Stimulated activated memory B cell treated with anti-CD40 and anti-IgM and Interleukin-4, amounts not matched to agents 10 μg/mL and 1 μg/mL and 100 μg/mL, for 72 hours (primary cell): ENCODE results near the gene PRSS21.

Source experiments
- ATAC-seq: fragments of 150-1000 bp; cut with Tn5 transposase; 2 replicates; pipeline ENCODE4 v1.10.0; 2021
- H3K27ac Mint-ChIP-seq: one replicate; pipeline ENCODE4 v1.8.0; 2022; ENCODE audit warnings: mild to moderate bottlenecking, mixed read lengths
- H3K27me3 Mint-ChIP-seq: one replicate; pipeline ENCODE4 v1.8.0; 2022; ENCODE audit warnings: mixed read lengths
- H3K36me3 Mint-ChIP-seq: one replicate; pipeline ENCODE4 v1.8.0; 2022; ENCODE audit warnings: mixed read lengths
- H3K4me1 Mint-ChIP-seq: one replicate; pipeline ENCODE4 v1.8.0; 2022; ENCODE audit warnings: mixed read lengths
- H3K4me3 Mint-ChIP-seq: one replicate; pipeline ENCODE4 v1.8.0; 2022; ENCODE audit warnings: mild to moderate bottlenecking, moderate library complexity, mixed read lengths
- H3K9me3 Mint-ChIP-seq: one replicate; pipeline ENCODE4 v1.8.0; 2022; ENCODE audit warnings: mixed read lengths

Gene PRSS21

DNA sequence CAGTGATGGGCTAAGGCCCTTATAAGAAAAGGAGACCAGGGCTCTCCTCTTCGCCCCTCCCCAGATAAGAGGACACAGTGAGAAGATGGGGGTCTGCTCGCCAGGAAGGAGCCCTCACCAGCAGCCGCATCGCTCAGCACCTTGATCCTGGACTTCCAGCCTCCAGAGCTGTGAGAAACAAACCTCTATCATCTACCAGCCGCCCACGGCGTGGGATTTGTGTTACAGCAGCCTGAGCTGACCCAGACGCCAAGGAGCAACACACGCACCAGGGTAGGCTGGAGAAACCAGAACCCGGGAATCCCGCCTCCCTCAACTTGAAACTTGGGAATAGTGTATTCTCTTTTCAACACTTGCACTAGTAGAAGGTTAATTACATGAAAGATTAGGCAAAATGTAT, 8.9 kb downstream of the PRSS21 start:
- peaks cover 67% of the 10 kb centered on the region for H3K27me3 Mint-ChIP-seq
- ATAC-seq: no peak
- no peaks in the 10 kb centered on the region for H3K4me1 Mint-ChIP-seq
- no peaks in the 10 kb centered on the region for H3K36me3 Mint-ChIP-seq
- no peak overlapping the region for H3K27ac Mint-ChIP-seq
- H3K9me3 Mint-ChIP-seq: no peaks in the 10 kb centered on the region
- no peak overlapping the region for H3K4me3 Mint-ChIP-seq

DNA sequence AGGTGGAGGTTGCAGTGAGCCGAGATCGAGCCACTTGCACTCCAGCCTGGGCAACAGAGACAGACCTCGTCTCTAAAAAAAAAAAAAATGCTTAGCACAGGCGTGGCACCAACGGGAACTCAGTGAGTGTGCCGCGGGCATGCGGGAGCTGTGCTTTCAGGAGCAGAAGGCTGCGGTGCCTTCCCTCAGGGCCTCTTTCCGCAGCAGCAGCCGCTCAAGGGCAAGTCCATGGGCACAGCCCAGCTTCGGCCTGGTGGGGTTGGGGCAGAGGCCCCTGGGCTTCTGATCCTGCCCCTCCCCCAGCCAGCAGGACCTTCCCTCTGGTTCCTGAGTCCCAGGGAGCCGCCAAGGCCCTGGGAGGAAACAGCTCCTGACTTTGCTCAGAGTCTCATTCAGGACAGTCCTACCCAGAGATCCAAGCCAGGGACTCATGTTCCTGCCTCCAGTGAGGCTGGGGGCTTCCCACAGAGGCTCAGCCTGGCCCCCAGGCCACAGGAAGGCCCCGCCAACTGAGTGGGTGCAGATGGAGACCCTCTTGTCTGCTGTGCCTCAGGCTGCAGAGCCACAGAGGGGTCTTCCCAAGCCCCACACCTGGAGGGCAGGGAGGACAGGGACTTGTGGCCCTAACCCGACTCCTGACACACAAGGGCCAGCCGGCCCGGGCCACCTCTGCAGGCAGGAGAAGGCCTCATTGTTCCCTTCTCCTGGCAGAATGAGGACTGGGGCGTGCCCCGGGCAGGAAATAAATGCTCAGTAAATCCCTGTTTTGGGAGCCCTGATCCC, 9.7 kb downstream of the PRSS21 start:
- Mint-ChIP-seq H3K4me1 (no peaks in the 10 kb centered on the region), H3K27ac (no peak overlapping the region), H3K36me3 (no peaks in the 10 kb centered on the region), H3K4me3 (no peak overlapping the region), H3K9me3 (no peaks in the 10 kb centered on the region), H3K27me3 (peaks cover 67% of the 10 kb centered on the region)
- ATAC-seq: no peak

DNA sequence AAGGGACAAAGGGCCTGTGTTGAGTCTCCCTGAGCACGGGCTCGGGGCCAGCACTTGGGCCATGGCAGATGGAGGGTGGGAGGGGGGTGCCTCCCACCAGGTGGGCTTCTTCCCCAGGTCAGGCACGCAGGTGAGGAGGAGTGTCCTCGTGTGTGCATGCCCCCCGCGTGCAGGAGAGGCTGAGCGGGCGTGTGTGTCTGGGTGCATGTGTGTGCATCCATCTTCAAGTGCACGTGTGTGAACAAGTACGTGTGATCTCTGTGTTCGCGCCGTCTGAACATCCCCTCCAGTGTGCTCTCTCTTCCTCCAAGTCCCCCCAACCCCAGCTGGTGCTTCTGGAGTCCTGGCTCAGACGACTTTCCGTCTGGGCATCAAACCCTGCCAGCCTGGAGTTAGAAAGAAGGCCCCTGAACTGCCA, 10.3 kb downstream of the PRSS21 start:
- Mint-ChIP-seq H3K27ac (no peak overlapping the region), H3K4me3 (no peak overlapping the region), H3K27me3 (peaks cover 68% of the 10 kb centered on the region), H3K36me3 (no peaks in the 10 kb centered on the region), H3K4me1 (no peaks in the 10 kb centered on the region), H3K9me3 (no peaks in the 10 kb centered on the region)
- ATAC-seq: no peak

DNA sequence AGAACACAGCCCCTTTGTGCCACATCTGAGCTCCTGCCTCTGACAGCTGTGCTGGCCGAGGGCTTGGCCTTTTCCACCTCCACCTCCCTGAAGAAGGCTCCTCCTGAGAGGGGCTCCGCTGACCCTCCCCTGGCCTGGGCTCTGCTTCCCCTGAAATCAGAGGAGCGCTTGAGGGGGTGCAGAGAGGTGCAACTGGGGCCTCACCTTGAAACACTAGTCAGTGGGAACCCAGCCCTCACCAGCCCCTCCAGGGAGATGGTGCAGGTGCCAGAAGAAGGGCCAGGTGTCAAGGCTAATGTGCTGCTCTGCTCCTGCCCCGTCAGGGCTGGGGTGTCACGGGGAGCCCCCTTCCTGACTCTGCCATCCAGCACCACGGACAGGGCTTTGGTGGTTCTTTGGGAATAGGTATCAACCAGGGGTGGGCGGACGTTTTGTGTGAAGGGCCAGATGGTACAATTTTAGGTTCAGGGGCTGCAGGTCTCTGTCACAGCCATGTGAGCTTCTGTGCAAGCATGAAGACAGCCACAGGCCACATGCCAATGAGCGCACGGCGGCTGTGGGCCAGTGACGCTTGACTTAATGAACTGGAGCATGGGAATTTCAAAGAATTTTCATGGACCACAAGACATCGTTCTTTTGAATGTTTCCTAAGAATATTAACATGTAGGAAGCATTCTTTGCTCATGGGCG, 10.9 kb downstream of the PRSS21 start:
- Mint-ChIP-seq H3K27me3 (peaks cover 74% of the 10 kb centered on the region), H3K4me3 (no peak overlapping the region), H3K4me1 (no peaks in the 10 kb centered on the region), H3K27ac (no peak overlapping the region), H3K9me3 (no peaks in the 10 kb centered on the region), H3K36me3 (no peaks in the 10 kb centered on the region)
- no peak for ATAC-seq

DNA sequence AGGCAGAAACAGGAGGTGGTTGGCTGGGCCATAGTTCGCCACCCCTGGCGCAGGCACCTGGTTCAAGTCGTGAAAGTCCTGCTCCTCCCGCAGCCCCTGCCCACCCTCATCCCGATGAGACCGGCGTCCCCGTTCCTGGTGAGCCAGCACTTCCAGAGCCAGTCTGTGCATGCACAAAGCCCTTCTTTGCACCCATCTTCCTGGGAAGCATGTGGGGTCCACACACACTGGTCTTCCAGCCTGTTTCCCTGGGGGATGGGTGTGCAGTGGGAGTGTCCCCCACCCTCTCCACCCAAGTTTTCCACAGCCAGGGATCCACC, 11.4 kb downstream of the PRSS21 start:
- H3K4me1 Mint-ChIP-seq: no peaks in the 10 kb centered on the region
- ATAC-seq: no peak
- peaks cover 75% of the 10 kb centered on the region for H3K27me3 Mint-ChIP-seq
- H3K27ac Mint-ChIP-seq: no peak overlapping the region
- H3K36me3 Mint-ChIP-seq: no peaks in the 10 kb centered on the region
- H3K4me3 Mint-ChIP-seq: no peak overlapping the region
- H3K9me3 Mint-ChIP-seq: no peaks in the 10 kb centered on the region

DNA sequence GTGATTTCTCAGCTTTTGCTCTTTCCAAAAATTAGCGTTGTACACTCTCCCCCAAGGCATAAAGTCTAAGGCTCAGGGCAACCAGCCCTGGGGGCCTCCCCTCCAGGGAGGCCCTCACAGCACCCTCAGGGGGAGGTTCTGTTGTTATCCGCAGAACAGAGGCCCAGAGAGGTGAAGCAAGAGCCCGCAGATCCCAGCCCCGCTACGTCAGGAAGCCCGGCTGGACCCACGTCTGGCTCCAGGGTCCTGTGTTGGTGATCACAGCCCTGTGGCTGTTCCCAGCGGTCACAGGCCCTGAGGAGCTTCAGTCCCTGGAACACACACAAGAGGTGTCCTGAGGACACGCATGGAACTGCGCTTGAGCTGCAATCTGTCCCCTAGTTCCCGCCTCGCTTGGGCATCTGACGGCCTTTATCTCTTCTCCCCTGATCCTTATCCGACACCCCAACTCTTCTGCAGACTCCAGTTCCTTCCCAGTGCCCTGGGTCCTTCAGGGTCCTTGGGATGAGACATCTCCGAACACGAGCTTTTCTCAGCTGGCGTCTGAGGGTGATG, 11.9 kb downstream of the PRSS21 start:
- Mint-ChIP-seq H3K4me3 (no peak overlapping the region), H3K36me3 (no peaks in the 10 kb centered on the region), H3K4me1 (no peaks in the 10 kb centered on the region), H3K27me3 (peaks cover 75% of the 10 kb centered on the region), H3K27ac (no peak overlapping the region), H3K9me3 (no peaks in the 10 kb centered on the region)
- ATAC-seq: no peak

DNA sequence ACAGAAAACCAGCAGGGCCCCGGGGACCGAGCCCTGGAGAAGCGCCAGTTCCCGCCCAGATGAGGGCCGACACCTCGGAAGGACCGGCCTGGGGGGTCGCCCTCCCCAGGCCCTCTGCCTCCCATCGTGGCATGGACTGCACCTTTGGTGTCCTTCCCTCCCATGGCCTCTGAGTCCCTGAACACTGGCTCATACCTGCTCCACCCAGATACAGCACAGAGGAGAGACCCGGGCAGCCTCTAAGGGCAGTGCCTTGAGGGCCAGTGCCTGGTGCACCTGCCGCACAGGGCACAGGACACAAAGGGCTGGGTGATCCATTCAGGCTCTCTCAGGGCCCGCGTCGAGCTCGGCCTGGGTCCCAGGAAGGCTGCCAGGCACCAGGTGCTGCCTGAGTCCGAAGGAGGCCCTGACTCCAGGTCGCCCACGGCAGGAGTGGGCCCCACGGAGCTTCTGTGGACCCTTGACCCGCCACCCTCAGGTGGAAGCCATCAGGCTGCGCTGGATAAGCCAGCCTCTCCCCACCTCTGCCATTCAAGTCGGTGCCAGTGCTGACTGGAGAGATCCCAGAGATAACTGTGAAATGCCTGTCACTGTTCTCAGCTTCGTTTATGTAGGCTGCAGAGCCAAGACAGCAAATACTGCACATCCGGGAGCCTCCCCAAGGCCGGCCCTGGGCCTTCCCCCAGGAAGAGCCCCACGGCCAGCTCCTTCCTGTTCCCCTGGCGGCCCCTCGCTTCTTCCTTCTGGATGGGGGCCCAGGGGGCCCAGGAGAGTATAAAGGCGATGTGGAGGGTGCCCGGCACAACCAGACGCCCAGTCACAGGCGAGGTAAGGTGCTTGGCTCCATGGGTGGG, 12.7 kb downstream of the PRSS21 start, which contains the start of gene ZG16B:
Gene ZG16B, plus strand, starts transcription at position 803 of the 854 bp plus-strand sequence. CDS start 139 bp downstream, outside the sequence.
- Mint-ChIP-seq H3K27me3 (peaks cover 81% of the 10 kb centered on the region), H3K4me1 (no peaks in the 10 kb centered on the region), H3K4me3 (no peak within 1 kb of the TSS), H3K27ac (no peak within 1 kb of the TSS), H3K36me3 (no peaks in the 10 kb centered on the region), H3K9me3 (no peaks in the 10 kb centered on the region)
- peak; percentile 29 for ATAC-seq

DNA sequence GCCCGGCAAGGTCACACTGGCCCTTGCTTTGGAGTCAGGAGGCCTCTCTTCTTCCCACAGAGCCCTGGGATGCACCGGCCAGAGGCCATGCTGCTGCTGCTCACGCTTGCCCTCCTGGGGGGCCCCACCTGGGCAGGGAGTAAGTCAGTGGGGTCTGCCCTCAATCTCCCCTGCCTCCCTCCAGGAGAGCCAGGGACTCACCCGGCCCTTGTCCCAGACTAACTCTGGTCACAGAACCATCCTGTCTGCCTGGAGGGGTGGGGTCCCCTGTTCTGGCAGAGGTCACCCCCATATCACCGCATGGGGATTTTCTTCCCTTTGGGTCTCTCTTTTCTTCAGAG, 13.3 kb downstream of the PRSS21 start:
- Mint-ChIP-seq H3K27me3 (peaks cover 83% of the 10 kb centered on the region), H3K27ac (no peak overlapping the region), H3K4me1 (no peaks in the 10 kb centered on the region), H3K4me3 (no peak overlapping the region), H3K36me3 (no peaks in the 10 kb centered on the region), H3K9me3 (no peaks in the 10 kb centered on the region)
- ATAC-seq: no peak

DNA sequence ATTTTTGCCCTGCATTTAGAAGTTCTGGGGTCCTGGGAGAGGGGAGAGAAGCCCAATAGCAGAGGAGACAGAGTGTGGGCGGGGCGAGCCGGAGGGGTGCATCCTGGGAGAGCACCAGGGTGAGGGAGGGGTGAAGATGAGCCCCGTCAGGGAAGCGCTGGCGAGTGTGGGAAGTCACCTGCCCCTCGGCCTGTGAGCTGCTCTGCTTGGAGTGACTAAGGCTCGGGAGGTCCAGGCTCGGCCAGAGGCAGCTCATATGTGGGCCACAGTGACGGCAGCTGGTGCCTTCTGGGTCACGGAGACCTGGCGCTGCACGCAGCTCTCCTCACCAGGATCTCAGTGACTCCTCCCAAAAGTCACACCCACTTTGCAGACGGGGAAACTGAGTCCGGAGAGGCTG, 14.2 kb downstream of the PRSS21 start:
- no peak for ATAC-seq
- Mint-ChIP-seq H3K9me3 (no peaks in the 10 kb centered on the region), H3K4me1 (no peaks in the 10 kb centered on the region), H3K27ac (no peak overlapping the region), H3K36me3 (no peaks in the 10 kb centered on the region), H3K4me3 (no peak overlapping the region), H3K27me3 (peaks cover 83% of the 10 kb centered on the region)

DNA sequence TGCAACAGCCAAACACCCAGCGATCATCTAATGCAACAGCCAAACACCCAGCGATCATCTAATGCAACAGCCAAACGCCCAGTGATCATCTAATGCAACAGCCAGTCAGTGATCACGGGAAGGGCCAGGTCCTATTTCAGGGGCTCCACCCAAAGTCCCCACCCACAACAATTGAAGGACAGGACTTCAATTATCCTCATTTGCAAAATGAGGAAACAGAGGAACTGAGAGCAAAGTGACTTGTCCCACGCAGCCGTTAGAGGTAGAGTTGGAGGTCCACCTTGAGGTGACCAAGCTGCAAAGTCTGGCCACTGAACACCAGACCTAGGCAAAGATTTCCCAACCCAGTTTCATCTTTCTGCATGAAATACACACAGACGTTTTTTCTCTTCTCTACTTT, 16.7 kb downstream of the PRSS21 start:
- ATAC-seq: no peak
- Mint-ChIP-seq H3K9me3 (no peaks in the 10 kb centered on the region), H3K27ac (no peak overlapping the region), H3K4me3 (no peak overlapping the region), H3K36me3 (no peaks in the 10 kb centered on the region), H3K27me3 (peaks cover 88% of the 10 kb centered on the region), H3K4me1 (no peaks in the 10 kb centered on the region)

DNA sequence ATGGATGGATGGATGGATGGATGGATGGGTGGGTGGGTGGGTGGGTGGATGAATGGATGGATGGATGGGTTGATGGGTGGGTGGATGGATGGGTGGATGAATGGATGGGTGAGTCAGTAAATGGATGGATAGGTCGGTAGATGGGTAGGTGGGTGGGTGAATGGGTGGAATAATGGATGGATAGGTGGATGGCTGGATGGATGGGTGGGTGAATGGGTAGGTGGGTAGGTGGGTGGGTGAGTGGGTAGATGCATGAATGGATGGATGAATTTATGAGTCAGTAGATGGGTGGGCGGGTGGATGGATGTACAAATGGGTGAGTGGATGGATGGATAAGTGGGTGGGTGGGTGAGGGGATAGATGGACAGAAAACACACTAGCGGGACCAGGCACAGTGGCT, 17.9 kb downstream of the PRSS21 start:
- no peak overlapping the region for H3K27ac Mint-ChIP-seq
- no peaks in the 10 kb centered on the region for H3K9me3 Mint-ChIP-seq
- H3K36me3 Mint-ChIP-seq: no peaks in the 10 kb centered on the region
- no peak overlapping the region for H3K4me3 Mint-ChIP-seq
- H3K4me1 Mint-ChIP-seq: no peaks in the 10 kb centered on the region
- ATAC-seq: no peak
- peaks cover 76% of the 10 kb centered on the region for H3K27me3 Mint-ChIP-seq

DNA sequence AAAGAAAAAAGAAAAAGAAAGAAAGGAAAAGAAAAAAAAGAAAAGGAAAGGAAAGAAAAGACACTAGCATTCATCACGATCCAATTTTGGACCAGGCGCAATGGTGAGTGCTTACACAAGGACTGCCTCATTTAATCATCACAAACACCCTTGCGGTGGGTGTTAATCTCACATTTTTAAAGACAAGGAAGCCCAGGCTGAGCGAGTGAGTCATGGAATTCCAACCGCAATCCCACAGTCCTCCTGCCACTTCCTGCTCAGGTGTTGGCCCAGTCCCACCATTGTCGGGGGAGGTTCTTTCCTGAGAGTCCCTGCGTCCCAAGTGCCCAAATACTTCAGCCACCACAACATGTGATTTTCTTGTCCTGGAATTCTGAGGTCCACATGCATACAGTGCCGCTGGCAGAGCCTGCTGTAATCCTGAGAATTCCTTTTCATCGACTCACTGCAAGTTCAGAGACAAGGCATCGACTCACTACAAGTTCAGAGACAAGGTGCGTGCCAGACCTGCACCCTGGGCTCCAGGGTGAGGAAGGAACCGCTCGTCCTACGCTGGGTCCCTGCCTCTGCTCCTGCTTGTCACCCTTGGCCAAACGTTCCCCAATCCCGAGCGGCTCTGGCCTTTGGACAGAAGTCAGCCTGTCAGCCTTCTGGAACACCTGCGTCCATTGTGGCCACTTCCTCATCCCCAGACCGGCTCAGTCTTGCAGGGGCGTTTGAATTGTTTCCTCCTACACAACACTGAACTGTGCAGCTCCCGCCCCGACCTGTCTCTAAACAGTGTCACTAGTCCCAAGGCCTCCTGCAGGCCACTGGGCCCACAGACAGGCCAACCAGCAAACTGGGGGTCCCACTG, 18.8 kb downstream of the PRSS21 start:
- no peak overlapping the region for H3K27ac Mint-ChIP-seq
- no peaks in the 10 kb centered on the region for H3K4me1 Mint-ChIP-seq
- H3K9me3 Mint-ChIP-seq: no peaks in the 10 kb centered on the region
- H3K4me3 Mint-ChIP-seq: no peak overlapping the region
- no peak for ATAC-seq
- H3K36me3 Mint-ChIP-seq: no peaks in the 10 kb centered on the region
- H3K27me3 Mint-ChIP-seq: peaks cover 67% of the 10 kb centered on the region

DNA sequence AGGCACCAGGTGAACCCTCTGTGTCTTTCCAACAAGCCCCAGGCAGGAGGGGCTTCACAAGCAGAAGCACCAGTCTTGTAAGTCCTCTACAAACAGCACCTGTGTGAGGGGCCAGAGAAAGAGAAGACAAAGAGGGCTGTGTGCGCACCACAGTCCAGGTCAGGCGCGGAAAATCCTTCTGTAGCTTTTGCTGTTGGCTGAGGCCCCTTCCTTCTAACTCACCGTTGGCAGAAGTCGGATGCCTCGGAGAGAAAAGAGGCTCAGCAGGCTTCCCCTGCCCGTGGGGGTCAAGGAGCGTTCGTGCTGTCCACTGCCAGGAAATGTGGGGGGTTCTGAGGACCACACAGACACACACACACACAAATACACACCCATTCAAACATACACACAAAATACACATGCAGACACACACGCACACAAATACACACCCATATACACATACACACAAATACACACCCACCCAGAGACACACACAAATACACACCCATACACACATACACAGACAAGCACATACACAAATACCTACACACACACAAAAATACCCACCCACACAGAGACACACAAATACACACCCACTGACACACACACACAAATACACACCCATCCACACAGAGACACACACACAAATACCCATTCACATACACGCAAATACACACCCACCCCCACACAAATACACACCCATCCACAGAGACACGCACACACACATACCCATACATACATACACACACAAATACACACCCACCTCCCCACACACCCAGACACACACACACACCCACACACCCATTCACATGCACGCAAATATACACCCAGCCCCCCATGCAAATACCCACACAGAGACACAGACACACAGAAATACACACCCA, 19.8 kb downstream of the PRSS21 start:
- H3K36me3 Mint-ChIP-seq: no peaks in the 10 kb centered on the region
- no peak overlapping the region for H3K4me3 Mint-ChIP-seq

DNA sequence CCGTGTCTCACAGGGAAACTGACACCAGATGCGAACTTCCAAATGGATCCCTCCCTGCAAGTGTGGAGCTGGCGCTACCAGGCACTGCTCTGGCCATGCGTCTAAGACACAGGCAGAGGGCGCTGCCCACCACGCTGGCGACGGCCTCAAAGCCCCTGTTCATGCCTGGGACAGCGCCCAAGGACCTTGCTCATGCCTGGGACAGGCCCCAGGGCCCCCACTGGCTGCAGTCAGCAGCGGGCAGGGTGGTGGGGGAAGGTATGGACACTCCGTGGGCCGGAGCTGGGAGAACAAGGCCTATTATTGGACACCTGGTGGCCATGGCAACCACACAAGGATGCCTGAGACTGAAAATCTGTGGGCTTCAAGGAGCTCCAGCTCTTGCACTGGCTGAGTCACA, 21.9 kb downstream of the PRSS21 start:
- Mint-ChIP-seq H3K4me3 (no peak overlapping the region), H3K27ac (no peak overlapping the region), H3K4me1 (peaks cover 10% of the 10 kb centered on the region)

More for the DNA sequence above, 19.8 kb downstream of the PRSS21 start:
- Mint-ChIP-seq H3K27ac (no peak overlapping the region), H3K27me3 (peaks cover 58% of the 10 kb centered on the region), H3K4me1 (no peaks in the 10 kb centered on the region), H3K9me3 (no peaks in the 10 kb centered on the region)
- ATAC-seq: no peak

More for the DNA sequence above, 21.9 kb downstream of the PRSS21 start:
- no peaks in the 10 kb centered on the region for H3K9me3 Mint-ChIP-seq
- ATAC-seq: peak; percentile 65
- peaks cover 46% of the 10 kb centered on the region for H3K27me3 Mint-ChIP-seq
- no peaks in the 10 kb centered on the region for H3K36me3 Mint-ChIP-seq
